ENCODE measurements around the gene RPS19BP1. TPM values are rescaled to one million over a fixed set of nuclear protein-coding genes. Genes with fewer than 3 reads are reported as not detected.
"Not testable (repeated sequence)": the region's sequence is repeated elsewhere in the genome, so short reads cannot be mapped to it uniquely, and the experiment has no call there.

The RPS19BP1 gene
- polyA plus RNA-seq, 4 donors, result 48.3 to 80.2 (median 55.6) TPM

DNA sequence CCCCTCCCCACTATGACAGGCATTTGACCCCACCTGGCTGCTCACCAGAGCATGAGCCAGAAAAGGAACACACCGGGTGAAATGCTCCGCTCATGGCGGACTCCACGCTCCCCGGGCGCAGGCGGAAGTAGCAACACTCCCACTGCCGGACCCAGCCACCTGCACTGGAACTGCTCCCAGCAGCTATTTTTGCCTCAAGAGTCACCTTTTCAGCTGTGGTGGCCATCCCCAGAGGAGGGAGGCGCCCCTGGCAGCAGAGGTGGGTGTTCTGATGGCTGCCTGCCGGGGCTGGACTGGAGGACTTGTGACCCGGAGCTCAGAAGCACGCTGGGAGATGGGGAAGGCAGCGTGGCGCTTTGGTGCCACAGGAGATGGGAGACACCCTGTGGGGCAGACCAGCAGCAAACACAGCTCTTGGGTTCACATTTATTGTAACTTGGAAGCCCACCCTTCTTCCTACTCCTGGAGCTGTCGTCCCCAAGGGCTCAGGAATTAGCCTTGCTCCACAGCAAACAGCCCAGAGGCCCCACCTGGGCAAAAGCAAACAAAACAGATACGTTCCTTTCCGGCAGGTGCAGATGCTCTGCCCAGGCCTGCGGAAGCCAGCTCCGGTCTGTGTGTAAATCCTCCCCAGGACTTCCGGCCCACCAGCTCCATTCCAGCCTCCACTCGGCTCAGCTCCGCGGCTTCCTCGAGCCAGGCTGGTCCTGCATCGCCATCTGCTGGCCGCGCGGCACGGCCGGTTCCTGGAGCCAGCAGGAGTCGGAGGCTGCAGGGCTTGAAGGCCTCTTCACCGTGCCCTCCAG is 3.7 kb downstream of the RPS19BP1 start:
- DNase-seq (ENCODE audit: low read depth in 4 of 4, low spot score in 2 of 4), result peak in 3 of 4 donors; percentile 75 to 82 (median 79)

DNA sequence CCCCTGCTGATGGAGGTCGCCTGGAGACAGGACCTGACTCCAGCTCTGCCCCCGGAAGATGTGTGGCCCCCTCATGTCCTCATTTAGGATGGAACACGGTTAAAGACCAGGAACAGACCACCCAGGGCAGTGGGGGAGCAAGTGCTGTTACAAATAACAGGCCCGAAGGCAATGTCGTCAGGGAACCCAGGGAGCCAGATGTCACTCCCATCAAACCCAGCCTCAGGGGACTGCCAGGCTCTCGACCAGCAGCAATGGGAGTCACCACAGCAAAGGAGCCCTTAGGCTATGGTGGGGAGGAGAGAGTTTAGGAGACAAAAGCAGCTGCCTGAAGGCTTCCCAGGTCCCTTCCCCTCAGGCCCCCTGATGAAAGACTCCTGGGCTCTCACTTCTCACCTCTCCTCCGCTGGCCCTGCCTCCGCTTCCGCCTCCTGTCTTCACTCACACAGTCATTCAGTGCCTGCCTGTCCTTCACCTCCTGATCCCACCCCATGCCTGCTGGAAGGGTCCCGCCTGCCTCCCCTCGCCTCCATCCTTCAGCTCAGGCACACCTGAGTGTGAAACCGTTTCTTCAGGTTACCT is 4.4 kb downstream of the RPS19BP1 start:
- DNase-seq (ENCODE audit: low read depth in 4 of 4, low spot score in 2 of 4), result no peak

DNA sequence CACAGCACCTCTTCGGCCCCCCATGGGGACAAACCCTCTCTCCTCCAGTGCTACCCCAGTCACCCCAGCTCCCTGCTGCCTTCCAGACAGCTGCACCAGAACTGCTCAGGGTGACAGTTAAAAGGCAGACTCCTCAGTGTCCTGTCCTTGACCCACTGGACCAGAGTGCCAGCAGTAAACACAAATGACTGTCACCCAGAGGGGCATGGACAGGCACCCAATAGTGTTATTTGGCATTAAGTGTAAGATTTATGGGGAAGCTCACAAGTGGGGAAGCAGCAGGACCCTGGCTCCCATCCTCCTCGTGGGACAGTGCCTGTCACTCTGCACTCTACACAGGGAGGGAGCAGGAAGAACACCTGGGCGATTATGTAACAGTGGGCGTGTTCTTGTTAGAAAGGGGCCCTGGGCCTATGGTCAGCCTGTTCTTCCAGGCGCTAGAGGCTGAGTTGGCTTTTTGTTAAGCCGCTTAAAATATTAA is 5.0 kb downstream of the RPS19BP1 start:
- DNase-seq (ENCODE audit: low read depth in 4 of 4, low spot score in 2 of 4), result no peak

DNA sequence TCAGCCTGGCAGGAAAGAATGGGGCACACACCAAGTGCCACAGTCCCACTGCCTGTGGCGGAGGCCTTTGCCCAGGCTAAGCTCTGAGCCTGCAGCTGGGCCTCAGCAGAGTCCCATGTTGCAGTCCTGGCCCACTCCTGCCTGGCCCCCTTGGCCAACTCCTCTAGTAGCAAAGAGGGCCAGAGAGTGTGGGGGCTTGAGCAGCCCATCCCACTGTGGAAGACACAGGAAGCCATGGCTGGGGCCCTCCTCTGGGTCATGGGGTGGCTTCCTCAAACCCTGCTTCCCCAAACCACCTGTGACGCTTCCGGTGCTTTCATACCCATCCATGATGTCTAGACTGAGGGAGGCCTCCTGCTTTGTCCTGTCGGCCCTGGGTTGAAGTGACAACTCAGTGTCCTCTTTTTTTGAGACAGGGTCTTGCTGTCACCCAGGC is 5.8 kb downstream of the RPS19BP1 start:
- no peak for DNase-seq (ENCODE audit: low read depth in 4 of 4, low spot score in 2 of 4)

DNA sequence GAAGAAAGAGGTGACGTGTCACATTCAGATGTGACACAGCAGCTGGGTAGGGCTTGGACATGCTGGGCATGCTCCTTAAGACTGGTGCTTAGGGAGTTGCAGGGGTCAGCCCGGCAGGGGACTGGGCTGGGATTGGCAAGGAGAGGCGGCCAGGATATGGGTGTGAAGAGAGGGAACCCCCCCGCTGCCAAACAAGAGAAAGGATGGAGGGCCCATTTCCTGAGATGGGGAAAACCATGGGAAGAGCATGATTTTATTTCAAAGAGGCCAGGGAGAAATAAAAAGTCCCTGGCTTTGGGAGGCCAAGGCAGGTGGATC is 6.9 kb downstream of the RPS19BP1 start:
- no peak for DNase-seq (ENCODE audit: low read depth in 4 of 4, low spot score in 2 of 4)

DNA sequence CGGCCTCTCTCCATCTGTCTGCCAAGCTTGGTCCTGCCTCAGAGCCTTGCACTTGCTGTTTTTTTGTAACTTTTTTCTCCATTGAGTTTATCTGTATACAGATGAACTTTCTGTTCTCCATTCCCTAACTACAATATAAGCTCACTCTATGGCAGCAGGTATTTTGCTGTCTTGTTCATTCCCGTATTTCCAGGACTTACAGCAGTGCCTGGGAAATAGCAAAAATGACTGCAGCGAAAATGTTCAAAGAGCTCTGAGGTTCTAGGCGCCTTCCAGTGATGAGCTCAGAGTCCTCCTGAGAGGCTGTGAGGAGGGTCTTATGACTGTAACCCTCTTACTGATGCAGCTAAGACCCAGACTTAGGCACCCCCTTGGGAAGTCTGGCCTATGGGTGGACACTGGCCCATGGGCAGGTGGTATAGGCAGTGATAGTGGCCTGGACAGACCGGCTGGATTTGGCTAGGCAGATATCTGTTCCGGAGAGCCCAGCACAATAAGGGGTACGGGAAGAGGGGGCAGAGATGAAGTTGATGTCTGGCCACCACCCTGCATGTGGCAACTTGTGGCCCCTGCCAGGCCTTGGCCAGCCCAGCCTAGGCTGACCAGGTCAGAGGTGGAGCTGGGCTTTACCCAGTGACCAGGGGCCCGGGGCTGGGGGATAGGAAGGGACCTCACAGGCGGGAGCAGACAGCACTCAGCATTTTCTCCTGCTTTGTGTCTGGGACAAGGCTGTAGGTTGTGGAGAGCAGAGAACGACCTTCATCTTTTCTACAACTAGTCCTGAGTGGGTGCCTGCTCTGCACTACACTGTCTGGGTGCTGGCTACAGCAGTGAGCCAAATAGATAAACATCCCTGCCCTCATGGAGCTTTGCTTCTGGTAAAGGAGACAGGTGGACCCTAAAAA is 7.5 kb downstream of the RPS19BP1 start:
- DNase-seq (ENCODE audit: low read depth in 4 of 4, low spot score in 2 of 4), result no peak

DNA sequence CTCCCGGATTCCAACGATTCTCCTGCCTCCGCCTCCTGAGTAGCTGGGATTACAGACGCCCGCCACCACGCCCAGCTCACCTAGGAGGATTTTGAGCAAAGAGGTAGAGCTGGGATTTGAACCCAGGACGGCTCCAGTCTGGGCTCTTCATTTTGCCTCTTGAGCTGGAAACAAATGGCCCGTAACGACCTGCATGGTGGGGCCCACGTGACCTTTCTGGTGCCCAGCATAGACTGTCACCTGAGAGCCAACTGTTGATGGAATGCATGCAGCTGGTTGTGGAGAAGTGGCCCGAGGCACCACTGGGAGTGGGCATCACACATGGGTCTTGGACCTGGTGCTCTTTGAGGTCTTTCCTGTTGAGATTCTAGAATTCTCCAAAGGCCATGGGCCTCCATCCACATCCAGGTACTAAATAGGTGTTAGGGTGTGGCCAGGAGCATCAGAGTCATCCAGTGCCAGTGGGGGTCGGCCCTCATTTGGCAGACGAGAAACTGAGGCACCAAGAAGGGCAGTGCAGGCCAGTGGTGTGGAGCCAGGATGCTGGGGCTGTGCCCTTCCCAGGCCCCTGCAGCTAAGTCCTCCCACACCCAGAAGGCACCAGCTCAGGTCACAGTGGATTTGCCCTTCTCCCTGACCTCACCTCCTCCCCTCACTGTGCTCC is 8.3 kb downstream of the RPS19BP1 start:
- no peak for DNase-seq (ENCODE audit: low read depth in 4 of 4, low spot score in 2 of 4)

DNA sequence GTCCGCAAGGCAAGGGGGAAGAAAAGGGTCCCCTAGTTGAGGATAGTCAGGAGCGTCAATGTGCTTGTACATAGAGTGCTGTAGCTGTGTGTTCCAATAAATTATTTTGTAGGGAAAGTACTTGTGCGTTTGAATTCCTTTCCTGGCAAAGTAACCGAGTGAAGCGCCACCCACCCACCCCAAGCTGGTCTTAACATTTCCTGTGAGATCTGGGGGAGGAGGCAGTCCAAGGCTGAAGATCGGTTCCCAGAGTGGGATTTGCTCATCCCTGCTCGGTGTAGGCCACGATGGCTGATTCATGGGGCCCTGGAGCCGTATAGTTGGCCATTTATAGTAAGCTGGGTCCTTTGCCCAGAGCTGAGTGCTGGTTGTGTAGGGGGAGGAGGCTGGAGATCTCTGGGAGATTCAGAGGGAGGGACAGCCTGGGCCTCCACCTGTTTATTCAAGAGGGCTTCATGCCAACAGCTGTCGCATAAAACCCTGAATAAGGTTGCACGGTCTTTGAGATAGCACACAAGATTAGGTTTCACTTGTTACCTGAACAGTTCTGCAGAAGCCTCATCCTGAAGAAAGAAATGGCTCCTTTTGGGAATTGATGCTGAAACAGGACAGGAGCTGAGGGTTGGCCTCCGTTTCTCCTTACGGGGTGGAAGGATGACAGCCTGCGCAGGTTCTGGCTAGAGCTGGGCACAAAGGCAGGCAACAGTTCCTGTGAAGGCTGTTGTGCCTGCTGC is 9.8 kb downstream of the RPS19BP1 start:
- DNase-seq (ENCODE audit: low read depth in 4 of 4, low spot score in 2 of 4), result no peak

DNA sequence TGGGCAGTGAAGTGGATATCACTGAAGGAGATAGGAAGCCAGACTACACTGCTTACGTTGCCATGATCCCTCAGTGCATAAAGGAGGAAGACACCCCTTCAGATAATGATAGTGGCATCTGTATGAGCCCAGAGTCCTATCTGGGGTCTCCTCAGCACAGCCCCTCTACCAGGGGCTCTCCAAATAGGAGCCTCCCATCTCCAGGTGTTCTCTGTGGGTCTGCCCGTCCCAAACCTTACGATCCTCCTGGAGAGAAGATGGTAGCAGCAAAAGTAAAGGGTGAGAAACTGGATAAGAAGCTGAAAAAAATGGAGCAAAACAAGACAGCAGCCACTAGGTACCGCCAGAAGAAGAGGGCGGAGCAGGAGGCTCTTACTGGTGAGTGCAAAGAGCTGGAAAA is 10.5 kb downstream of the RPS19BP1 start:
- DNase-seq (ENCODE audit: low read depth in 4 of 4, low spot score in 2 of 4), result not testable (repeated sequence)

DNA sequence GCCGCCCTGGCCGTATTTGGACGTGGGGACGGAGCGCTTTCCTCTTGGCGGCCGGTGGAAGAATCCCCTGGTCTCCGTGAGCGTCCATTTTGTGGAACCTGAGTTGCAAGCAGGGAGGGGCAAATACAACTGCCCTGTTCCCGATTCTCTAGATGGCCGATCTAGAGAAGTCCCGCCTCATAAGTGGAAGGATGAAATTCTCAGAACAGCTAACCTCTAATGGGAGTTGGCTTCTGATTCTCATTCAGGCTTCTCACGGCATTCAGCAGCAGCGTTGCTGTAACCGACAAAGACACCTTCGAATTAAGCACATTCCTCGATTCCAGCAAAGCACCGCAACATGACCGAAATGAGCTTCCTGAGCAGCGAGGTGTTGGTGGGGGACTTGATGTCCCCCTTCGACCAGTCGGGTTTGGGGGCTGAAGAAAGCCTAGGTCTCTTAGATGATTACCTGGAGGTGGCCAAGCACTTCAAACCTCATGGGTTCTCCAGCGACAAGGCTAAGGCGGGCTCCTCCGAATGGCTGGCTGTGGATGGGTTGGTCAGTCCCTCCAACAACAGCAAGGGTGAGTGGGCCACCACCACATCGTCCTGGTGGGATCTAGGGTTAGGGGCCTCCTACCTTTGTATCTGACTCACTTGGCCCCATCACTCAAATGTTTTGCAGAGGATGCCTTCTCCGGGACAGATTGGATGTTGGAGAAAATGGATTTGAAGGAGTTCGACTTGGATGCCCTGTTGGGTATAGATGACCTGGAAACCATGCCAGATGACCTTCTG is 11.3 kb downstream of the RPS19BP1 start:
- not testable (repeated sequence) for DNase-seq (ENCODE audit: low read depth in 4 of 4, low spot score in 2 of 4)

DNA sequence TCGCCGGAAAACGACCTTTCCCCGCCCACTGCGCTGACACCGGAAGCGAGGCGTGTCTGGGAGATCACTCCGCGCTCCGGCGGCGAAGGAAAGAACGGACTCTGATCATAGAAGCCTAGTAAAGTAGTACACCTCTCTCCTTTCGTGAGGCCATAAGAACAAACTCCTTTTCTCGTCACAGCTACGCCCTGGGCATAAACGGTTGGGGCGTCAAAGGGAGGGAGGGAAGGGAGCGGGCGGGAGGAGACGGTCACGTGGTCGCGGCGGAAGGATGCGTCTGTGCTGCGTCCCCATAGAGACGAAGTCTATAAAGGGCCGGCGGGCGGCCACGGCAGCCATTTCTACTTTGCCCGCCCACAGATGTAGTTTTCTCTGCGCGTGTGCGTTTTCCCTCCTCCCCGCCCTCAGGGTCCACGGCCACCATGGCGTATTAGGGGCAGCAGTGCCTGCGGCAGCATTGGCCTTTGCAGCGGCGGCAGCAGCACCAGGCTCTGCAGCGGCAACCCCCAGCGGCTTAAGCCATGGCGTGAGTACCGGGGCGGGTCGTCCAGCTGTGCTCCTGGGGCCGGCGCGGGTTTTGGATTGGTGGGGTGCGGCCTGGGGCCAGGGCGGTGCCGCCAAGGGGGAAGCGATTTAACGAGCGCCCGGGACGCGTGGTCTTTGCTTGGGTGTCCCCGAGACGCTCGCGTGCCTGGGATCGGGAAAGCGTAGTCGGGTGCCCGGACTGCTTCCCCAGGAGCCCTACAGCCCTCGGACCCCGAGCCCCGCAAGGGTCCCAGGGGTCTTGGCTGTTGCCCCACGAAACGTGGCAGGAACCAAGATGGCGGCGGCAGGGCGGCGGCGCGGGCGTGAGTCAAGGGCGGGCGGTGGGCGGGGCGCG is 12.1 kb downstream of the RPS19BP1 start, which contains the start of gene ATF4:
Gene ATF4 (plus strand): TSS at position 337 of the 880 bp plus-strand sequence. CDS start 884 bp downstream, outside the sequence.
- peak in 3 of 4 donors; percentile 99 to 100 (median 99) for DNase-seq (ENCODE audit: low read depth in 4 of 4, low spot score in 2 of 4)

DNA sequence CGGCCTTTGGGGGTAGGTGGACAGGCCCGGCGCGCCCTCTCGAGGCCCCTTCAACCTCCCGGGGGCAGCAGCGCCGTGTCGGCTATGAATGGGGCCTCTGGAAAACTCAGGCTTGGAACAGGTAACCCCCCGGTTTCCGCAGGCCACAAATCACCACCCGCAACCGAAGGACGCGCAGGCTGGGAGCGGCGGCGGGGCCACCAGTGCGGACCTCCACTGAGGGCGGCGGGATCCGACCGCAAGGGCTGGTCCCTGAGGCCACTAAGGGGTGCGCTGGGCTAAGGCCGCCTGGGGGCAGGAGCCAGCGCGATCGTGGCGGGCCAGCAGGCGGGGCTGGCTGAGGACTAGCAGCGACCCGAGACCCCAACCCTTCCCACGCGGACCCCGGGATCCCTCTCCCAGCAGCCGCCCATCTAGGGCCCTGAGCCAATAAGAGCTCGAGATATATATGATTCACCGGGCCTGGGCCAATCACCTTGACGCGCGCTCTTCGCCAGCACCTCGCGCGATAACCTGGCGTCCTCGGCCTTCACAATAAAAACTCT is 12.8 kb downstream of the RPS19BP1 start:
- DNase-seq (ENCODE audit: low read depth in 4 of 4, low spot score in 2 of 4), result peak in 1 of 4 donors; percentile 98

DNA sequence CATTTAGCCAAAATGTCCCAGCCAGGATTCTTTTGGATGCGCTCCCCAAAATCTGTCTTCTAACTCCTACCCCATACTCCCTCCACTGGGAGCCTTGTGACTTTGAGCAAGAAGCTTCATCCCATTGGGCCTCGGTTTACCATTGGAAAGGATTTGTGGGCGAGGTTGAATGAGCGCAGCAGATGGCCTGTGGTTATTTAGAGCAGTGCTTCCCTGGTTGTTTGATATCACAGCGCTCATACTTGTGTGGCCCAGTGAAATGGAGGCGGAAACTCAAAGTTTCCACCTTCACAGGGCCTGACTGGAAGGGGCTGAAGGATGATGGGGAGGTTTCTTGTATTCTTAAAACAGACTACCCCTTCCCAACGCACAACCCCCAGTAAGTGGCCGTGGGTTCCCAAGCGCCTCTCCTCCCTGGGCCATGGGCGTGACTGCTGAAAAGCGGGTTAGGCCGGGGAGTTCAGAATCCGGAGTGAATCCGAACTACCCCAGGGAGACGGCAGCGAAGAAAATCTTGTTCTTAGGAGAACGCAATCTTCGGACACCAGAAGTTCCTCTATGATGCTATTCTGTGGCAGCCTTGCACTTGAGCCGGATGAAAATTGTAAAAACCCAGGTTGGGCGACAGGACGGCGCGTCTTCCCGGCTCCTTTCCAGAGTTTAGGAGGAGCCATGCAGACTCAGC is 13.4 kb downstream of the RPS19BP1 start:
- DNase-seq (ENCODE audit: low read depth in 4 of 4, low spot score in 2 of 4), result no peak

DNA sequence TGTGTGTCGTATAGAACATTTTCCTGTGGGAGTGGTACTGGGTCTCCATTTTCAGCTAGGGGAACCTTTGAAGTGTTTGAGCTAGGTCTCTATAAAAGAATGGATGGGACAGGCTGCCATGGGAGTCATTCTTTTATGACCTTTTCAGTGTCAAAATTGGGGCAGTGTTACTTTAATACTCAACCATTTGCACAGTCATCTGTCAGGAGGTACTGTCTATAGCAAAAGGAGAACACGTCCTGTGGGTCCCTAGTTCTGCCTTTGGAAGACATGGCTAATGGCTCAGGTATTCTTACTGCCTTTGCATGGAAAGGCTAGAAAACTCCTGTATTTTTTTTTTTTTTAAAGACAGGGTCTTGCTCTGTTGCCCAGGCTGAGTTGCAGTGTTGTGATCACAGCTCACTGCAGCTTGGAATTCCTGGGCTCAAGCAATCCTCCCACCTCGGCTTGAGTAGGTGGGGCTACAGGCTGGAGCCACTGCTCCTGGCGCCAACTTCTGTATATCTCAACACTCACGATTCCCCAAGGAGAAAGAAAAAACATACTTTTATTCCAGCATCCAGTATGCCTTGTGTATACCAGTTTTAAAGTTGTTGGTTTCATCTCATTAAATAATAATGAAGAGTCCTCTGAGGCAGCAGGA is 14.3 kb downstream of the RPS19BP1 start:
- no peak for DNase-seq (ENCODE audit: low read depth in 4 of 4, low spot score in 2 of 4)

DNA sequence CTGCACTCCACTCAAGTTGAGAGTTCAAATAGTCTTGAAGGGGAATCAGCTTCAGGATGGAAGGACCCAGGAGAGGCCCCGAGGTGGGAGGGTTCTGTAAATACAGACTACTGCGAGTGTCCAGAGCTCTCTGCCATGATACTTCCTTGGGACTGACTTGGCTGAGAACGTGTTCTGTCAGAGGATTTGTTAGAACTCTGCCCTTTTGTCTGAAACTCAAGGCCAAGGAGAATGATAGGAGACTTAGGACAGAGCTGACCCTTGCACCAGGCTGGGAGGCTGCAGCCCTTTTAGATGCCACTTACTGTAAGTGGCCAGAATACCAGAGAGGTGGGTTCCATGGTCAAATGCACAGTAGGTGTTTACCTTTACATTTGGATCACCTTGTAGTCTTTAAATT is 15.1 kb downstream of the RPS19BP1 start:
- DNase-seq (ENCODE audit: low read depth in 4 of 4, low spot score in 2 of 4), result no peak

DNA sequence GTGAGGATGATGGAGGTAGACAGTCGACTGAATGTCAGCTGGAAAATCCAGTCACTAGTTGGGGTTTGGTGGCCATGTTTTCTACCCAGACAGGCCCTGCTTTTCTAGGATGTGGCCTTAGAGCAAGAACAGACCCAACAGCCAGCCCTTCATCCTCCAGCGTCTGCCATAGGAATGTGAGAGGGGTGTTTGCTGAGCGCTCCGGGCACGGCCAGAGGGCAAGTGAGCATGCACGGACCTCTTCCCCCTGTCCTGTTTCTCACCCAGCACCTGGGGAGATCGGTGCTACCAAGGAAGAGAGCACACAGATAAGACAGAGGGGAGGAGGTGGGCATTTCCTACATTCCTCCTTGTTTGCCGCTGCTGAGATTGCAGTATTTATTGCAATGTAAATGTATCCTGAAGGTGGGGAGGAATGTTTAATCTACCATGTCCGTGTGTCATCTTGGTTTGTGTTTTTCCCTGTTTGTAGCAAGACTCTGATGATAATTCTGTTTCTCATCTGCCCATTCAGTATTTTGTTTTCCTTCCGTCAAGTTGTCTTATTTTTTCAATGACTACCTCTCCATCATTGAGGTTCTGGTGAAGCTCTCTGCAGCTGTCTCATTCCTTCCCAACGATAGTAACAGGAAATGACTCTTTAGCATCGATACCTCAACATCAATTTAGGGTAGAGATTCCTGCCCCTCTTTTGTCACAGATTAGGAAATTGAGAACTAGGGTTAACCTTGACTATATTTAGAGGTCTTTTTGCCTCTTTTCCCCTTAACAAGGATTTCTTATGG is 17.1 kb downstream of the RPS19BP1 start:
- DNase-seq (ENCODE audit: low read depth in 4 of 4, low spot score in 2 of 4), result no peak

Data from left renal cortex interstitium (tissue), 4 donors.